Suppressor macrophage (primary cell): ENCODE results near the gene MDFIC.
A peak's percentile ranks its signal among the peaks of the same experiment; 100 is the strongest.
"Not testable (repeated sequence)": the region's sequence is repeated elsewhere in the genome, so short reads cannot be mapped to it uniquely, and the experiment has no call there.

Experiments used
- DNase-seq, 4 experiments: peaks; one replicate each; pipeline ENCODE4 v3.0.0-alpha.2; 2020 to 2022
- total RNA-seq, 17 experiments: gene quantifications; one replicate each; lab custom pipeline; 2026; ENCODE audit warnings: mixed read lengths in 6 of 17, inconsistent platforms in 3 of 17; lab: John Stamatoyannopoulos, UW

Gene MDFIC
- total RNA-seq: 128 to 217 (median 169) reads per million in 17 experiments

GRCh38 chr7:114922026-114922651 lies at the start of gene MDFIC:
Gene MDFIC (plus strand): TSS chr7:114922094. CDS start chr7:114923034, 940 bp downstream.
- peak; percentile 51 to 83 (median 73) for DNase-seq

DNA sequence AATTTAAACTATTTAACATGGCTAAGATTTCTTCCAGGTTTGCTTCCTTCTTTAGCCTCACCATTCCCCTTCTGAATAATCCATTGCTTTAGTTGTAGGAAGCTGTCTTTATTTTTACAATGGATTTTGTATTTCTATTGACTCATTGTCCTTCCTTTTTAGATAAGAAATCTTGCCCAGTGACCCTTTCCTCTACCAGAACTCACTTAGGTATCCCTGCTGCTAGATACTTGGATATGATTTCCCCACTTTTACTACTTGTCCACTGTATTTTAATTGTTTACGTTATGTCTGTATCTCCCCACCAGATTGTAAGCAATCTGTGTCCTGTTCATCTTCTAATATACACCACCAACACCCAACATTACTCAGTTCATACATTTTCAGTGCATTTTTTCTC lies 47.7 kb upstream of the MDFIC start:
- no peak for DNase-seq

DNA sequence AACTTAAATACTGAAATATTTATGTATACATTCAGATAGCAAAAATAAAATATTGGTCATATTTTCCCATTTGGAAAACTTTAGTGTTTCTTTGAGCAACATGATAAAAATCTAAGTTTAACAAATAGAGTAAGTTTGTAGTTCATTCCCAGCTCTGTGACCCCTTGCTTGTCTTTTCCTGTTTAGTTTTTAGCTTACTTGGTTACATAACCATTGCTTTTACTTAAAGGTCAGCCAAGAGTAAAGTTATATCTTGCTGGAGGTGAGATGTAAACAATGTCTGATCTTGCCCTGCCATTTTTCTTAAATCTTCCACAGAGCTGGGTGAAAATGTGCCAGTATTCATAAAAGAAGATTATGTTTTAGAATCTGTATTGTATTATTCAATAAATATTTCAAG lies 46.7 kb upstream of the MDFIC start:
- no peak for DNase-seq

DNA sequence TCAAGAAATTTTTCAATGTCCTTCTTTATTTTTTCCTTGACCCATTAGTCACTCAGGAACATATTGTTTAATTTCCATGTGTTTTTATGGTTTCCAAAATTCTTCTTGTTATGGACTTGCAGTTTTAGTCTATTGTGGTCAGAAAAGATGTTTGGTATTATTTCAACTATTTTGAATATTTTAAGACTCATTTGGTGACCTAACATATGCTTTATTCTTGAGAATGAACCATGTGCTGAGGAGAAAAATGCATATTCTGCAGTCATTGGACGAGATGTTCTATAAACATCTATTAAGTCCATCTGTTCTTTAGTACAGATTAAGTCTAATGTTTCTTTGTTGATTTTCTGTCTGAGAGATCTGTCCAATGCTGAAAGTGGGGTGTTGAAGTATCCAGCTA lies 42.3 kb upstream of the MDFIC start:
- no peak for DNase-seq

DNA sequence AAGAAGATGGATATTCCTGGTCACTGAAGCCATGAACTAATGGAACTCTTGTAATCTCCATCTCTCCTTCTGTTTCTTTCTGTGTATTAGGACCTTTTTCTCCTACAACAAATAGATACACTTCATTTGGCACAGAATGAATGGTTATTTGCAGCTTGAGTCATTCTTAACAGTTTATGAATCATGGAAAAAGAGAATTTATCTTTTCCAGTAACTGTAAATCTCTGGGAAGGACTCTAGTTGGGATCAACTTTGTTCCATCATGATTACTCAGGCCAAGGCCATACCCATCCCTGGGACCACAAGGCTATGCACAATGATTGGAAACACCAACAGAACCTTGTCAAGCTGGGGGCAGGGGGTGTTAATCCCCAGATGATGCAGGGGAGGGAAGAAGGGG lies 36.1 kb upstream of the MDFIC start:
- DNase-seq: no peak

GRCh38 chr7:114886241-114886640 lies 35.7 kb upstream of the MDFIC start:
- DNase-seq: no peak

GRCh38 chr7:114889116-114889515 lies 32.8 kb upstream of the MDFIC start:
- not testable (repeated sequence) for DNase-seq

- DNase-seq: peak; percentile 44 to 86 (median 66)
Measured at GRCh38 chr7:114889646-114890285, 32.1 kb upstream of the MDFIC start.

GRCh38 chr7:114890561-114890960 lies 31.3 kb upstream of the MDFIC start:
- no peak for DNase-seq

DNA sequence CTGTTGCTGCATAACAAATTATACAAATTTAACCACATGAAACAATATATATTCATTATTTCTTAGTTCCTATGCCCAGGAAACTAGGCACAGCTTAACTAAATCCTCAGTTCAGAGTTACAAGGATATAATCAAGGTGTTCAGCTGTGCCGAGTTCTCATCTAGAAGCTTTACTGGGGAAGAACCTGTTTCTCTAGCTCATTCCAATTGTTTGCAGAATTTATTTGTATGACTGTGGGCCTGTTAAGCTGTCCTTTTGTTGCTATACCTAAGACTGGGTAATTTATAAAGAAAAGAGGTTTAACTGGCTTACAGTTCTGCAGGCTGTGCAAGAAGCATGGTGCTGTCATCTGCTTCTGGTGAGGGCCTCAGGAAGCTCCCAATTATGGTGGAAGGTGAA lies 21.8 kb upstream of the MDFIC start:
- DNase-seq: no peak

GRCh38 chr7:114901771-114902170 lies 20.1 kb upstream of the MDFIC start:
- DNase-seq: no peak

DNA sequence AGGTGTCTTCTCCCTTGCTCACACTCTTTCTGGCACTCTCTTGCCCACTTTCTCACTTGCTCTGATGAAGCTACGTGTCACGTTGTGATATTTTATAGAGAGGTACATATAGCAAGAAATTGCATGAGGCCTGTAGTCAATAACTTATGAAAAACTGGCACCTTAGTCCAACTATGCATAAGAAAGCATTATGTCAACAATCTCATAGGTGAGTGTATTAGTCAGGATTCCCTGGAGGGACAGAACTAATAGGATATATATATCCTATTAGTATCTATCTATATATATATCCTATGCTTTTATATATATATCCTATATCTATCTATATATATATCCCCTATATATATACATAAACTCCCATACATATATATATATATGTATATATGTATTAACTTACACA lies 18.8 kb upstream of the MDFIC start:
- no peak for DNase-seq

GRCh38 chr7:114910787-114911186 lies 11.1 kb upstream of the MDFIC start:
- no peak for DNase-seq

- no peak for DNase-seq
Measured at GRCh38 chr7:114911411-114911810, 10.5 kb upstream of the MDFIC start.

DNA sequence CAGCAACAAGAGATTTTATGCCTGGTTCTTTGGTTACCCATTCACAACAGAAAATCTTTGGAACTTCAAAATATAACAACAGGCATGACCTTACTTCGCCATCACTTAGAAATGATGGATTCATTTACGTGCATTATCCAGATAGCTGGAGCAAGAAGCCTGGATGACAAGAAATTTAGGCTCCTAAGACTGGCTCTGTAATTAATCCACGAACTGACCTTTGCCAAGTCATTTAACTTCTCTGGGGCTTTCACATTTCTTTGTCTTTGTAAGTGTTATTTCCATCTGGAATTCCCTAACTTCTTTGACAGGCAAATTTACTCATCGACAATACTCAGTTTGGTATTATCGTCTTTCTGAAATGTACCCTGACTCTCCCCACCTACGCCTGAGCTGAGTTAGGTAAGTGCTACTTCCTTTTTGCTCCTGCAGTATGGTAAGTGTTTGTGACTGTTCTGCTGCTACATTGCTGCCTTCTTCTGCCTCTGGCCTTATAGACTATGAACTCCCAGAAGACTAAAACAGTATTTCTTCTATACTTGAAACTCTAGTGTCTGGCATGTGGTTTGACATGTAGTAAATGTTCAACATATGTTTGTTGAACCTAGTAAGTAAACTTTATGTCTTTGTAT lies 5.5 kb upstream of the MDFIC start:
- DNase-seq: peak in 3 of 4 experiments; percentile 34 to 39 (median 38)

DNA sequence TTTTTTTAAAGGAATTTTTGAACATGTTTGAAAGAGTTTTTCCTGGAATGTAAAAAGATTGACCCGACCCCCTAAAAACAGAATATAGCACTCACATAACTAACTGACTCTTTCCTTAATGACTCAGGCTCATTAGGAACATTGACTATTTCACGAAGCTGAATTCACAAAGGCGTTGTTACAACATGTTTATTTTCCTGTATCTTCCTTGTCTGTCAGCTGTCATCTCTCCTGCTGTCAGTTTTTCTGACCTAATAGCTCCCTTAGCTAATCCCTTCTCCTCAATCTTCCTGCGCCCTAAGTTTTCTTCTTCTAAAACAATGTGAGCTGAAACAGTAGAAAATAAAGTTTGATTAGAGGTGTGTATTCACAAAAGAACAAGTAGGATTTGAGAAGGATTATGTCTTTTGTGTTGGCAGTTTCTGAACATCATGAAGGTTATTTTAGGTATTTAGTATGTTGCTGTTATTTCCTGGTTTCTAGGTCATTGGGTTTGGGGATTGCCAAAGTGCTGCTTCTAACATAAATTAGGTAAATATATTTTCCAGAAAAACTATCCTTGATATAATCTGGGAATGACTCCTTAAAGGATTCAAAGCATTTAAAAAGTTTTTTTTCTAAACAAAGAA lies 4.6 kb upstream of the MDFIC start:
- no peak for DNase-seq

DNA sequence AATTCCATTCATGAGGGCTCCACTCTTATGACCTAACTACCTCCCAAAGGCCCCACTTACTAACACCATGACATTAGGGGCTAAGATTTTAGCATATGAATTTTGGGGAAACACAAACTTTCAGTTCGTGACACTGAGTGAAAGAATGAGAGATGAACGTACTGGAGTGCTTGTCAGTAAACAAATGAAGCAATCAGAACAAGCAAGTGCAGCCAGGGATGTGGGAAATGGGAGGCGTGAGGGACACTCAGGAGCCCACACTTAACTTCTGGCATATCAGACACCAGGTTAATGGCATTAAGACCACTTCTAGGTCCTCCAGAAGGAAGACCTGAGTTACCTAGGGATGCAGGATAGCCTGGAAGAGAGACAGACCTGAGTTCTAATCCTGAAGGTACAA lies 2.3 kb upstream of the MDFIC start:
- no peak for DNase-seq

DNA sequence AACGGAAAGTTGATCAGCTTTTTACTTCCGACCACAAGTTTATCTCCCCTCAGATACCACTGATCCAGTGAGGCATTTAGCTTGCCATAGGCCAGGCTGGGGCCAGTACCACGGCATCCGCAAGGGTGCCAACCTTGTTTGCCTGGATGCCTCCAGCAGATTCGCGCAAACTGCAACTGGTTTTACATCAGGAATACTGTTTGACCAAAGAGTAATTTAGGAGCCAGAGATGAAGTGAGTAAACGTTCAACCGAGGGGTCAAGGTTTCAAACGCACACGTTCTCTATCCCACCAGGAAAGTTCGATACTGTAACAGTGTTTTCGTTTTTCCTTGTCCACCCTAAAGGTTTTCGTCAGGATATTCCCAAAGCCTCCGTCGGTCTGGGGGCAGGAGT lies 266 bp upstream of the MDFIC start:
- no peak for DNase-seq

GRCh38 chr7:114922652-114923402 lies 933 bp downstream of the MDFIC start:
- peak; percentile 68 to 84 (median 84) for DNase-seq

GRCh38 chr7:114923403-114923713 lies 1.5 kb downstream of the MDFIC start:
- no peak for DNase-seq

DNA sequence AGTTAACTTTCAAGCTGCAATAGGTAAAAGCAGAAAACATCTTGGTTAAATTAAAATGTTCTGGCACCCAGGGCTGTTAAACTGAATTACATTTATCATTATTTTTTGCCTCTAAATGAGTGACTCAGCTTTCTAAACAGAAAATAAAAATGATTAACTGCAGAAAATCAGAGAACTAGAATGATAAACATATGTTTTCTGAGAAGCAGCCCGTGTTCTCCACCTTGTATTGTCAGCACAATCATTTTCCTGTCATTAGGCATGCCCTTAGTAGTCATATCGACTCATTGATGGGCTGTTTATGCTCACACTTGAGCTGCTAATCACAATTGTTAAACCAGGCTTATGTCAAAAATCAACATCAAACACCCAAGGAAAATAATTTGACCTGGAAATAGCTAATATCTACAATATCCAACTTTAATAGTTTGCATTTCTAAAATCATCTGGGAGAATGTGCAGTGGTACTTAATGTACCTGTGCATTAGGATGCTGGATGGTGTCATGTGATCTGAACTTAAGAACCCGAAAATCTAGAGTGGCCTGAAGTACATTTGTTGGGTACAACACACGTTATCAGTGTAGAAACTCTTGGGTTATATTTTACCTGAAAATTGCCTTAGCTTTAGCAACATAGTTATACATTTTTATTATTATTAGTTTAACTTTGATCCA lies 2.3 kb downstream of the MDFIC start:
- DNase-seq: no peak

DNA sequence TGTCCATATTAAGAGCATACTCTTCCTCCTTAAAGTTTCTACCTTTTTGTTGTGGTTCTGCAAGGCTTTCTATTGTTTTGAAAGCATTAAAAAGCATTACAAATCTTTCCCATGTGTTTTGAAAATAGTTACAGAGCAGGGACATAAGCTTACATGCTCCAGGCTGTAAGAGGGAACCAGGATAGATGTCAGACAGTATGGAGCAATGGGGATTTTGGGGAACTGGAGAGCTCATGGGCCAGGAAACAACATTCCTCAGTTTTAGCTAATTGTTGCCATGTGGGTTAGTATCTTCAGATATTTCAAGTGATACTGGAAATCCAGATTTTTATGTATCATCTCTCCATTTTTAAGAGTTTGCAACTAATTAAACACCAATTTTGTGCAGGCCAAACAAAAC lies 3.5 kb downstream of the MDFIC start:
- DNase-seq: peak in 3 of 4 experiments; percentile 53 to 56 (median 55)
